BE2C (cell line): ENCODE results near the gene CACNA2D2.
A peak's percentile ranks its signal among the peaks of the same experiment; 100 is the strongest.

Experiments
- DNase-seq: peaks from one replicate; pipeline ENCODE4 v3.0.0-alpha.2; 2020
- H3K27me3 ChIP-seq: fragments of 250-450 bp; sonication (Bioruptor Pico); 2 replicates; pipeline ENCODE4 v1.5.1; 2020; ENCODE audit warnings: mild to moderate bottlenecking
- H3K36me3 ChIP-seq: fragments of 250-450 bp; sonication (Bioruptor Pico); 2 replicates; pipeline ENCODE4 v1.5.1; 2020; ENCODE audit warnings: mild to moderate bottlenecking
- H3K4me1 ChIP-seq: fragments of 250-450 bp; sonication (Bioruptor Pico); 2 replicates; pipeline ENCODE4 v1.5.1; 2020
- H3K4me3 ChIP-seq: 2 replicates; pipeline ENCODE4 v1.5.1; 2011; ENCODE audit warnings: low read depth, low read length
- H3K9me3 ChIP-seq: fragments of 250-450 bp; sonication (Bioruptor Pico); 2 replicates; pipeline ENCODE4 v1.5.1; 2020
- CTCF ChIP-seq: IDR thresholded peaks from 2 replicates; pipeline ENCODE4 v1.5.1; 2012; ENCODE audit warnings: mild to moderate bottlenecking, low read depth, low read length

The CACNA2D2 gene

DNA sequence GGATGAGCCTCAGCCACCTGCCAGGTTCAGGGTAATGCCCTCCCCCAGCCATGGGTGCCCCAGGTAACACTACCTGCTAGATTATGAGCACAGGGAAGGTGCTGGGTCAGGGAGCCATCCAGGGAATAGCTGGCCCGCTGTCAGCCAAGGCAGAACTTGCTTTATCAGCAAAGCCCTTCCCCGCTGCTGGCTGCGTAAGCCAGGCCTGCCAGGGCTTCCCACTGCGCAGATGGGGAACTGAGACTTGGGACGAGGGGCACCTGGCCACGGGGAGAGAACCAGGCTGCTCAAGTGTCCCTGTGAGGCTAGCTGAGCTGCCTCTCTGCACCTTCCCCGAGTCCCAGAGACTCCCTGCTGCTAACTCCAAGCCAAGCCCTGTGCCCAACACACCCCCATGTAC lies 45.4 kb downstream of the CACNA2D2 start:
- no peak for TF ChIP-seq CTCF
- H3K36me3 ChIP-seq, result no peaks in the 10 kb centered on the region
- H3K27me3 ChIP-seq, result no peaks in the 10 kb centered on the region
- no peaks in the 10 kb centered on the region for H3K9me3 ChIP-seq
- DNase-seq, result no peak
- H3K4me3 ChIP-seq, result no peak overlapping the region
- H3K4me1 ChIP-seq, result no peaks in the 10 kb centered on the region

GRCh38 chr3:50455161-50456018 lies 48.0 kb downstream of the CACNA2D2 start:
- no peaks in the 10 kb centered on the region for H3K36me3 ChIP-seq
- H3K4me3 ChIP-seq, result no peak overlapping the region
- no peaks in the 10 kb centered on the region for H3K27me3 ChIP-seq
- DNase-seq, result no peak
- H3K4me1 ChIP-seq, result no peaks in the 10 kb centered on the region
- H3K9me3 ChIP-seq, result no peaks in the 10 kb centered on the region
- TF ChIP-seq CTCF, result no peak

- no peak for DNase-seq
- TF ChIP-seq CTCF, result no peak
Observed at GRCh38 chr3:50454481-50455070, 48.9 kb downstream of the CACNA2D2 start.

DNA sequence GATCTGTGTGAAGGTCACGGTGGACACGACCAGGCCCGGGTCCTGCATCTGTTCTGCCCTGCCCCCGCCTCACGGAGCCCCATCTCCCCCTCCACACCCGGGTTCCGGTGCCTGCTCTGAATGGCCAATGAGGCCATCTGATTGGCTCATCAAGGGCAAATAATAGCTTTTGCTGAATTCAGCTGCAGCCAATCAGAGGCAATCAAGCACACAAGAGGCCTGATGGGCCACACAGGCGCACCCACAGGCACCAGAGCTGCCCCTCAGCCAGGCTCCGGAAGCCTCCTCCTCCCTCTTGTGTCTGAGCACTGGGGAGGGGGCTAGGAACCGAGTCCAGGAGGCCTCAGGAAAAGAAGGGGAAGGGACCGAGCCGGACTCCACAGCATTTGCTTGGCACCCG lies 49.5 kb downstream of the CACNA2D2 start:
- no peak overlapping the region for H3K4me3 ChIP-seq
- H3K9me3 ChIP-seq, result no peaks in the 10 kb centered on the region
- H3K4me1 ChIP-seq, result no peaks in the 10 kb centered on the region
- no peaks in the 10 kb centered on the region for H3K36me3 ChIP-seq
- no peaks in the 10 kb centered on the region for H3K27me3 ChIP-seq
- no peak for TF ChIP-seq CTCF
- peak; percentile 23 for DNase-seq

More at GRCh38 chr3:50454481-50455070, 48.9 kb downstream of the CACNA2D2 start:
- H3K27me3 ChIP-seq, result no peaks in the 10 kb centered on the region
- H3K36me3 ChIP-seq, result no peaks in the 10 kb centered on the region
- no peaks in the 10 kb centered on the region for H3K4me1 ChIP-seq
- H3K9me3 ChIP-seq, result no peaks in the 10 kb centered on the region
- no peak overlapping the region for H3K4me3 ChIP-seq

GRCh38 chr3:50450209-50450921 lies 53.1 kb downstream of the CACNA2D2 start:
- Histone ChIP-seq H3K27me3 (no peaks in the 10 kb centered on the region), H3K4me3 (no peak overlapping the region), H3K9me3 (no peaks in the 10 kb centered on the region), H3K4me1 (no peaks in the 10 kb centered on the region), H3K36me3 (no peaks in the 10 kb centered on the region)
- no peak for DNase-seq
- TF ChIP-seq CTCF, result no peak
